ENCODE data around the gene L1CAM.

Gene L1CAM

GRCh38 chrX:153879741-153880439 is 6.1 kb downstream of the L1CAM start:
- Mint-ChIP-seq H3K4me3 (no peak overlapping the region), H3K4me1 (peaks cover 30% of the 10 kb centered on the region), H3K36me3 (peaks cover 3% of the 10 kb centered on the region), H3K9me3 (no peaks in the 10 kb centered on the region), H3K27ac (no peak overlapping the region), H3K27me3 (peaks cover 27% of the 10 kb centered on the region)
- ATAC-seq: no peak

GRCh38 chrX:153878969-153879653 is 6.9 kb downstream of the L1CAM start:
- no peak overlapping the region for H3K27ac Mint-ChIP-seq
- no peaks in the 10 kb centered on the region for H3K9me3 Mint-ChIP-seq
- H3K36me3 Mint-ChIP-seq: peaks cover 7% of the 10 kb centered on the region
- H3K27me3 Mint-ChIP-seq: peaks cover 27% of the 10 kb centered on the region
- H3K4me3 Mint-ChIP-seq: peak overlapping the region; percentile 54
- peak; percentile 50 for ATAC-seq
- H3K4me1 Mint-ChIP-seq: peaks cover 32% of the 10 kb centered on the region

DNA sequence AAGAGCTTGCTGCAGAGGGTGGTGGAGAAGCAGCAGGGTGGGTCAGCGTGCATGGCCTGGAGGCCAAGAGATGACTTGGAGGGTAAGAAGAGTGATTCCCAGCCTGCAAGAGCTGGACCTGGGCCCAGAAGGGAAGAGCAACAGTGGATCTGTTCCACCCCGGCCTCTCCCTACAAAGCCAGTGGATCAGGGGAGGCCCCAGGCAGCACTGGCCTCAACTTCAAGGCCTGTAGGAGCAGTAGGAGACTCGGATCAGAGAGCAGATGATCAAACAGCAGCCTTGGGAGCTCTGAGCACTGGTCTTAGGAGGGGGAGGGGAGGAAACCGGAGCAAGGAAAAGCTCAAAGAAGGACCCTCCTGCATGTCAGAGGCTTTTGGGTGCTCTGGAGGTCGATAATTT is 7.6 kb downstream of the L1CAM start:
- Mint-ChIP-seq H3K27ac (no peak overlapping the region), H3K4me3 (no peak overlapping the region), H3K9me3 (no peaks in the 10 kb centered on the region), H3K27me3 (peaks cover 27% of the 10 kb centered on the region), H3K36me3 (peaks cover 7% of the 10 kb centered on the region), H3K4me1 (peaks cover 32% of the 10 kb centered on the region)
- no peak for ATAC-seq

DNA sequence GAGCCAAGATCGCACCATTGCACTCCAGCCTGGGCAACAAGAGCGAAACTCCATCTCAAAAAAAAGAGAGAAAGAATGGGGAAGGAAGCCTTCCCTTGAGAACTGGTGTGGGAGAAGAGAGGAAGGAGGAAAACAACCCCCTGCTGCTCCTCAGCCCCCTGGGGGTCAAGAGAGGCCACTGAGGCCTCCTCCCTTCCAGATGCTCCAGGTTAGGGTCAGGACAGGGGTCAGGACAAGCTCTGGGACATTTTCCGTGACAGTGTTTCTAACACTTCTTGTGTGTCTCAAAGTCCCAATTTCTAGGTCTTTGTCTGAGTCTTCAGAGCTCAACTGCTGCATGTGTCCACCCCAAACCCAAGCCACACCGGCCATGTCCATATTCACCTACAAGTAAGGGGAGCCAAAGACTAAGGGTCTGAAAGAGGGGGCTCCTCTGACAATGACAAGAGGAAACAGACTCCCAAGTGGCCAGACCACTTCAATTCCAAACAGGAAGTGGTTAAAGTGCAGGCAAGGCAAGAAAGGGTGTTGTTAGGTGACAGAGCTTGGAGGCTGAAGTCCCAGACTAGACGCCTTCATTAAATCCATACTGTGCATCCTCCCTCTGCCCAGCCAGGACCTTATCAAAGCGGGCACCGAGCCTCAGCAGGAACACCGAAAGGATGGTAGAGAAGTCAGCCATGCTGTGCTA is 8.3 kb downstream of the L1CAM start:
- Mint-ChIP-seq H3K27ac (no peak overlapping the region), H3K27me3 (peaks cover 32% of the 10 kb centered on the region), H3K4me3 (no peak overlapping the region), H3K9me3 (no peaks in the 10 kb centered on the region), H3K36me3 (peaks cover 14% of the 10 kb centered on the region), H3K4me1 (peaks cover 29% of the 10 kb centered on the region)
- ATAC-seq: no peak

DNA sequence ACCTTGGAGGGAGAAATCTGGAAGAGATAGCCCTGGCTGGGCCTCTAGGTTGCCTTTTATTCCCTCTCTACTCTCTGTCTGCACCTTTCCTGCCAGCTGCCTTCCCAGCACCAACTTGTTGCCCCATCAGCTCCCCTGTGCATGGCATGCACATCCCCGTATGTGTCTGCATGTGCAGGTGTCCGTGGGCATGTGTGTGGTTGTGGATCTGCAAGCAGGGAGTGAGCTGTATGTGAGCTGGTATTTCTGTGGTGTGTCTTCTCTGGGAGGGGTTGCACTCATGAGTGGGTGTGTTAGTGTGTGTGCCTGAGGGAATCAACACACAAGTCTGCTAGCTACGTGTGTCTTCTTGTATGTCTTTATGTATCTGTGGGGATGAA is 9.9 kb downstream of the L1CAM start:
- H3K27me3 Mint-ChIP-seq: peaks cover 39% of the 10 kb centered on the region
- no peak overlapping the region for H3K4me3 Mint-ChIP-seq
- peaks cover 22% of the 10 kb centered on the region for H3K4me1 Mint-ChIP-seq
- no peak for ATAC-seq
- H3K27ac Mint-ChIP-seq: no peak overlapping the region
- no peaks in the 10 kb centered on the region for H3K9me3 Mint-ChIP-seq
- peaks cover 22% of the 10 kb centered on the region for H3K36me3 Mint-ChIP-seq

DNA sequence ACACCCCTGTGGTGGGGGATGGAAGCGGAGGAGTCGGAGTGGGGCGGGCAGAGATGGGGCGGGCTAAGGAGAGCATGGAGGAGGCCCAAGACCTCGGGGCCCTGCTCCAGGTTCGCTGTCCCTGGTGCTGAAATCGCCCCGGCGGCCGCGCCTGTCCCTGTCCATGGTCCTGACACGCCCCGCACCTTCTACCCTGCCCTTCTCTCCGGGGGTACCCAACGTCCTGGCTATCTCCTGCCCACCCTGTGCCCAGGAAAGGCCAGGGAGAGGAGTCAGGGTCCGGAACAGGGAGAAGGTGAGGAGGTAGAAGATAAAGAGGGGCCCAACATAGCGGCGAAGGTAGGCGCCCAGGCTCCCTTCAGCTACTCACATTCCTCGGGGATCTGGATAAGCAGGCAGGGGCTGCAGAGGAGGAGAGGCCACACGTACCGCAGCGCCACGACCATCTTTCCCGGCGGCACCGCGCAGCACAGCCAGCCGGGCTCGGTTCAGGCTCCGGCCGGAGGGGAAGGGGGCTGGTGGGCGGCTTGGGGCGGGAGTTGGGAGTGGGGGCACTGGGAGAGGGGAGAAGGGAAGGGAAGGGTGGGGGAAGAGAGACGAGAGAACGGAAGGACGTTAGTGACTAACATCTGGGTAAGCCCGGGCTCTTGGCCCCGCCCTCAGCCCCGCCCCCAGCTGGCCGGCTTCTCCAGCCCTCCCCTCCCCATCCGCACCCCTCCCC is 10.4 kb downstream of the L1CAM start:
- no peak overlapping the region for H3K27ac Mint-ChIP-seq
- no peak overlapping the region for H3K4me3 Mint-ChIP-seq

DNA sequence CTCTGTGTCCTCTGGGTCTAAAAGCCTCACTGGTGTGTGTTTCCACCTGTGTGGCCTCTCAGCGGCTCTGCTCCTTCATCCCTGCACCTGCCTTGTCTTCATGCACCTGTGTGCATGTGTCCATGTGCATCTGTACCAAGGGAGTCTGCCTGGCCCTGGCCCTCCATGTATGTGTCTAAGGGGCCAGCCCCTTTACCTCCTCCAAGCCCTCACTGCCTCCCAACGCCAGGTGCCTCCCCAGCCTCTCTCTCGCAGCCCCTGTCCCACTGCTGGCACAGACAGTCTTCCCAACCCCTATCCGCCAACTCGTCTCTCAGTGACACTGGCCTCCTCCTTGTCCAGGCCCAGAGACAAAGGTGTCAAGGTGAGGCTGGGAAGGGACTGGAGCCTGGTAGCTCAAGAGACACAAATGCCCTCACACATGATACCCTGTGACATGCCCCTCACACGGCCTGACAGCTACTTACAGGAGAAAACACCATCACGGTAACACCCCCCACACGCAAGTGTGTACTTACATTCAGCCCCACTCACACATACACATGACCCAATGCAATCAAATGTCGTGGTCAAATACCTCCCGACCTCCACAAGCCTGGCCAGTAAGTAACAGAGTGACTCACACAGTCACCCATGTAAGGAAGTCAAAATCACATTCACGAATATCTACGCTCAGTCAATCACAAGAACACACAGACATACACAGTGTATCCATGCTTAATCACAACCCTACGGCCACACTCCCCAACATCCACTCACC is 11.4 kb downstream of the L1CAM start:
- Mint-ChIP-seq H3K27me3 (peaks cover 39% of the 10 kb centered on the region), H3K27ac (no peak overlapping the region), H3K4me1 (peaks cover 22% of the 10 kb centered on the region), H3K36me3 (peaks cover 22% of the 10 kb centered on the region), H3K9me3 (no peaks in the 10 kb centered on the region), H3K4me3 (no peak overlapping the region)
- no peak for ATAC-seq

More for the DNA sequence above, 10.4 kb downstream of the L1CAM start:
- Mint-ChIP-seq H3K9me3 (no peaks in the 10 kb centered on the region), H3K36me3 (peaks cover 22% of the 10 kb centered on the region), H3K27me3 (peaks cover 39% of the 10 kb centered on the region), H3K4me1 (peaks cover 22% of the 10 kb centered on the region)
- ATAC-seq: no peak

DNA sequence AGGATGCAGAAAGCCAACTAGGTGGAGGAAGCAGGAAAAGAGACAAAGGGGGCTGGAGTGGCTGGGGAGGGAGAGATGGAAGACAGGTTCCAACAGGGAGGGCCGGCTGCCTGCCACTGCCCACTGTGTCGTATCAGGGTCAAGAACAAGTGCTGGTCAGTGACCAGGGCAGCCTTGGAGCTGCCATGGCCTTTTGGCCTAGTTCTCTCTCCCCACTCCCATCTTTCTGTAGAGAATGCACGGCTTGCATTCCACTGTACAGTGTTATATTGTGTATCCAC is 11.9 kb downstream of the L1CAM start:
- ATAC-seq: no peak
- Mint-ChIP-seq H3K27me3 (peaks cover 33% of the 10 kb centered on the region), H3K9me3 (no peaks in the 10 kb centered on the region), H3K4me3 (no peak overlapping the region), H3K27ac (no peak overlapping the region), H3K4me1 (peaks cover 17% of the 10 kb centered on the region), H3K36me3 (peaks cover 25% of the 10 kb centered on the region)

- H3K4me1 Mint-ChIP-seq: peaks cover 11% of the 10 kb centered on the region
- H3K27me3 Mint-ChIP-seq: peaks cover 28% of the 10 kb centered on the region
- no peaks in the 10 kb centered on the region for H3K9me3 Mint-ChIP-seq
Observed at GRCh38 chrX:153873282-153874084, 12.5 kb downstream of the L1CAM start.

GRCh38 chrX:153871946-153872878 is 13.8 kb downstream of the L1CAM start:
- H3K36me3 Mint-ChIP-seq: peaks cover 28% of the 10 kb centered on the region
- no peak for ATAC-seq
- no peaks in the 10 kb centered on the region for H3K9me3 Mint-ChIP-seq
- no peak overlapping the region for H3K4me3 Mint-ChIP-seq
- H3K4me1 Mint-ChIP-seq: peaks cover 5% of the 10 kb centered on the region
- peaks cover 22% of the 10 kb centered on the region for H3K27me3 Mint-ChIP-seq
- H3K27ac Mint-ChIP-seq: no peak overlapping the region

More at GRCh38 chrX:153873282-153874084, 12.5 kb downstream of the L1CAM start:
- no peak for ATAC-seq
- H3K27ac Mint-ChIP-seq: no peak overlapping the region
- no peak overlapping the region for H3K4me3 Mint-ChIP-seq
- H3K36me3 Mint-ChIP-seq: peaks cover 28% of the 10 kb centered on the region

- Mint-ChIP-seq H3K4me1 (peaks cover 5% of the 10 kb centered on the region), H3K36me3 (peaks cover 28% of the 10 kb centered on the region), H3K27ac (no peak overlapping the region), H3K27me3 (peaks cover 20% of the 10 kb centered on the region), H3K9me3 (no peaks in the 10 kb centered on the region), H3K4me3 (no peak overlapping the region)
- ATAC-seq: no peak
Observed at GRCh38 chrX:153871451-153871850, 14.5 kb downstream of the L1CAM start.

DNA sequence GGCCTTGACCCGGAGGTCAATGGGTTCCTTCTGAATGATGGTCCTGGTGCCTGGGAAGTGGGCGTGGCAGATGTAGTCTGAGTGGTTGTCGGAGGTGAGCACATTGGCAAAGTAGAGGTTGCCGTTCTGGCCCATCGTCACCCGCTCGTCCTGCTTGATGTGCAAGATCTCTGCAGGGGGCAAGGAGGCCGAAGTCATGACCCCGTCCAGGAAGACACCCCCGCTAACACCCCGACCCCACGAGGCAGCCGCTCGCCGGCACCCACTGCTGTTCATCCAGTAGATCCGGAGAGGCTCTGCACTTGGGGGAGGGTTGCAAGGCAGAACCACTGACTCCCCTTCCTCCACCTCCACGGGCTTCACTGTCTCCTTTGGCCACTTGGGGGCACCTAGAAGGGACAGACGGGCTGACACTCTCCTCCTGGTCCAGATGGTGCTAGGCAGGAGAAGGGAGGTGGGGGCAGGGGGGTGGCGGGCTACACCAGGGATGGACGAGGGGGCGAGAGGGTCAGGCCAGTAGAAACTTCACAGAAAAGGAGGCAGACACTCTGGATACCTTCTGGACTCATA is 15.1 kb downstream of the L1CAM start:
- no peak overlapping the region for H3K27ac Mint-ChIP-seq
- H3K4me1 Mint-ChIP-seq: peaks cover 5% of the 10 kb centered on the region
- no peak for ATAC-seq
- no peaks in the 10 kb centered on the region for H3K9me3 Mint-ChIP-seq
- peaks cover 14% of the 10 kb centered on the region for H3K27me3 Mint-ChIP-seq
- H3K36me3 Mint-ChIP-seq: peaks cover 29% of the 10 kb centered on the region
- H3K4me3 Mint-ChIP-seq: no peak overlapping the region

- Mint-ChIP-seq H3K27ac (no peak overlapping the region), H3K4me1 (peaks cover 5% of the 10 kb centered on the region), H3K4me3 (no peak overlapping the region), H3K27me3 (peaks cover 12% of the 10 kb centered on the region), H3K36me3 (peaks cover 33% of the 10 kb centered on the region), H3K9me3 (no peaks in the 10 kb centered on the region)
- ATAC-seq: no peak
Observed at GRCh38 chrX:153870288-153870690, 15.7 kb downstream of the L1CAM start.
